K562 (cell line): ENCODE data around the gene AASDH. TPM values are rescaled to one million over a fixed set of nuclear protein-coding genes. Genes with fewer than 3 reads are reported as not detected.

ENCODE experiments used
- ATAC-seq: fragments of 200-7000 bp; cut with Tn5 transposase; 3 replicates; pipeline ENCODE4 v1.9.1; 2020; ENCODE audit warnings: moderate library complexity
- BruUV-seq: library from RNA; stranded (reverse); fragments of 400-500 nt; replicated peaks from 2 replicates; lab custom pipeline; 2021; lab: Mats Ljungman, UMichigan
- CTCF ChIA-PET: fragments of 300-600 bp; formaldehyde crosslinking; extraction: SDS; loops from one replicate; lab custom pipeline; 2021; ENCODE audit warnings: low intra/inter-chr PET ratio; lab: Yijun Ruan, JAX
- POLR2A ChIA-PET: fragments of 300-600, 350-650 bp; sonication (Branson Sonifier 250); formaldehyde crosslinking; extraction: SDS; loops from one replicate; lab custom pipeline; 2021; ENCODE audit warnings: antibody characterized with exemption, inconsistent platforms; lab: Yijun Ruan, JAX
- DNase-seq, 4 experiments: peaks; one replicate each; pipeline versions ENCODE4 v3.0.0 to v3.0.0-alpha.2; 2011 to 2018; ENCODE audit warnings: low spot score in 3 of 4, mixed read lengths in 3 of 4; ENCODE audit errors: extremely low read depth in 1 of 4
- FAIRE-seq: peaks from 2 replicates; lab custom pipeline; 2011; peaks lifted over from hg19 to GRCh38; lab: Jason Lieb, UNC
- H2AFZ ChIP-seq: 2 replicates; pipeline ENCODE4 v1.6.0; 2011; ENCODE audit warnings: low read depth, low read length, control low read depth, inconsistent platforms
- H3K27ac ChIP-seq: fragments of 200-600 bp; 3 replicates; pipeline ENCODE4 v1.8.0; 2011; ENCODE audit warnings: low read depth, mild to moderate bottlenecking, control low read depth, inconsistent platforms, low read length, moderate library complexity, mixed read lengths; ENCODE audit errors: extremely low read depth
- H3K27me3 ChIP-seq, 2 experiments: fragments of 300-600 bp in 1 of 2; 2 replicates in 1 of 2; 3 replicates in 1 of 2; pipeline versions ENCODE4 v1.6.0 to v1.8.0; 2011; ENCODE audit warnings: inconsistent platforms in 2 of 2, low read length in 2 of 2, mild to moderate bottlenecking in 1 of 2, mixed read lengths in 1 of 2, moderate library complexity in 1 of 2; ENCODE audit not compliant: control insufficient read depth in 2 of 2, insufficient read depth in 2 of 2
- H3K36me3 ChIP-seq: fragments of 300-600 bp; 3 replicates; pipeline ENCODE4 v1.8.0; 2011; ENCODE audit warnings: mild to moderate bottlenecking, low read length, inconsistent platforms; ENCODE audit not compliant: control insufficient read depth, insufficient read depth
- H3K4me1 ChIP-seq, 2 experiments: fragments of 200-600 bp in 1 of 2; replicated peaks in 1 of 2; 2 replicates in 1 of 2; 3 replicates in 1 of 2; pipeline versions ENCODE4 v1.5.1 to v1.8.0; 2011; ENCODE audit warnings: inconsistent platforms in 2 of 2, low read length in 2 of 2, mild to moderate bottlenecking in 1 of 2, mixed read lengths in 1 of 2, moderate library complexity in 1 of 2; ENCODE audit not compliant: control insufficient read depth in 2 of 2, insufficient read depth in 2 of 2
- H3K4me2 ChIP-seq: 2 replicates; pipeline ENCODE4 v1.6.1; 2011; ENCODE audit warnings: low read length, control low read depth, inconsistent platforms, mixed read lengths; ENCODE audit not compliant: insufficient read depth
- H3K4me3 ChIP-seq: fragments of 200-600 bp; sonication (generic), shearing (Covaris generic); 2 replicates; pipeline ENCODE4 v1.5.1; 2016; ENCODE audit warnings: control low read depth, inconsistent platforms
- H3K79me2 ChIP-seq: fragments of 200-600 bp; 3 replicates; pipeline ENCODE4 v1.8.0; 2011; ENCODE audit warnings: low read length, inconsistent platforms; ENCODE audit not compliant: control insufficient read depth, insufficient read depth
- H3K9ac ChIP-seq, 2 experiments: 2 replicates each; pipeline versions ENCODE4 v1.6.0 to v1.6.1; 2011; ENCODE audit warnings: low read depth in 2 of 2, low read length in 2 of 2, control low read depth in 1 of 2, inconsistent platforms in 1 of 2, mild to moderate bottlenecking in 1 of 2, mixed read lengths in 1 of 2; ENCODE audit not compliant: insufficient read depth in 1 of 2
- H3K9me1 ChIP-seq: one replicate; pipeline ENCODE4 v1.6.0; 2011; ENCODE audit warnings: inconsistent platforms, mild to moderate bottlenecking, low read length, moderate library complexity; ENCODE audit not compliant: control insufficient read depth, insufficient read depth
- H3K9me3 ChIP-seq: replicated peaks from 2 replicates; pipeline ENCODE4 v1.5.1; 2011; ENCODE audit warnings: low read depth, low read length, inconsistent platforms; ENCODE audit not compliant: control insufficient read depth, insufficient read depth
- H4K20me1 ChIP-seq: replicated peaks from 2 replicates; pipeline ENCODE4 v1.6.1; 2011; ENCODE audit warnings: low read length, inconsistent platforms, mixed read lengths; ENCODE audit not compliant: control insufficient read depth, insufficient read depth
- CBFA2T3 ChIP-seq: fragments of 450-650 bp; IDR thresholded peaks from 2 replicates; pipeline ENCODE4 v1.6.1; 2017
- EP400 ChIP-seq: fragments of 450-650 bp; IDR thresholded peaks from 2 replicates; pipeline ENCODE4 v1.6.1; 2017; ENCODE audit warnings: antibody characterized with exemption, mild to moderate bottlenecking, moderate library complexity
- HIVEP1 ChIP-seq: fragments of 250-450 bp; sonication (Bioruptor Pico); IDR thresholded peaks from 2 replicates; pipeline ENCODE4 v1.4.0; 2020; ENCODE audit warnings: mild to moderate bottlenecking
- NFE2L1 ChIP-seq: fragments of 450-650 bp; IDR thresholded peaks from 2 replicates; pipeline ENCODE4 v1.6.1; 2016; ENCODE audit warnings: missing genetic modification characterization, low read depth, mild to moderate bottlenecking, missing compliant biosample characterization, moderate library complexity, borderline replicate concordance
- PHF21A ChIP-seq: fragments of 450-650 bp; IDR thresholded peaks from 2 replicates; pipeline ENCODE4 v1.6.1; 2017; ENCODE audit warnings: low read depth, borderline replicate concordance
- ZNF197 ChIP-seq: fragments of 200-800 bp; sonication (Bioruptor generic); IDR thresholded peaks from 2 replicates; pipeline ENCODE4 v1.6.1; 2016; ENCODE audit warnings: low read depth, missing genetic modification characterization, missing compliant biosample characterization
- ZZZ3 ChIP-seq: fragments of 450-650 bp; IDR thresholded peaks from 2 replicates; pipeline ENCODE4 v1.6.1; 2016; ENCODE audit warnings: antibody characterized with exemption, mild to moderate bottlenecking, moderate library complexity
- WGBS: fragments of 100-300 bp; shearing (Covaris generic); methylation state at CpG from one replicate; pipeline ENCODE4 v1.1.6; 2016; ENCODE audit warnings: low coverage, mixed read lengths; ENCODE audit not compliant: insufficient coverage; ENCODE audit errors: missing lambda C conversion rate; 5-methylcytosine and 5-hydroxymethylcytosine counted together
- in situ Hi-C: fragments of 300-500 bp; cut with MboI; formaldehyde crosslinking; loops from 4 replicates; pipeline ENCODE4 v1.15.0; 2018; ENCODE audit warnings: inconsistent platforms, mixed read lengths
- intact Hi-C: fragments of 100-400 bp; cut with micrococcal nuclease; formaldehyde crosslinking; loops from 2 replicates; pipeline ENCODE4 v1.14.2; 2022
- polyA plus RNA-seq, 8 experiments: library from polyadenylated mRNA; depleted of rRNA in 4 of 8; stranded (reverse) in 5 of 8; unstranded in 3 of 8; fragments of >200 nt; fragmentation: Nextera tagmentation in 2 of 8; fragmentation: Illumina TruSeq in 1 of 8; extraction: Ambion mirVana in 2 of 8; extraction: Trizol in 1 of 8; gene quantifications; 2 replicates each; pipeline versions ENCODE4 v1.2.1 to v1.2.3, GENCODE V29; 2011 to 2014; ENCODE audit warnings: inconsistent platforms in 1 of 8, missing spikeins in 1 of 8
- total RNA-seq, 7 experiments: library from RNA; depleted of rRNA in 6 of 7; stranded (reverse); fragments of >200 nt in 6 of 7; fragmentation: Illumina TruSeq in 2 of 7; extraction: Trizol in 2 of 7; gene quantifications; 2 replicates each; pipeline versions ENCODE4 v1.2.1 to v1.2.3, GENCODE V29; 2011 to 2021; ENCODE audit warnings: low replicate concordance in 1 of 7
- TF ChIP-seq, protein P1 (sequence below): fragments of 250-450 bp; sonication (Bioruptor Pico); IDR thresholded peaks from 2 replicates; pipeline ENCODE4 v1.8.0; 2022; ENCODE audit warnings: inconsistent platforms, mild to moderate bottlenecking, moderate library complexity, borderline replicate concordance
- TF ChIP-seq, protein P2 (sequence below): fragments of 450-650 bp; IDR thresholded peaks from 2 replicates; pipeline ENCODE4 v1.6.1; 2017; ENCODE audit warnings: antibody characterized with exemption
- TF ChIP-seq, protein P3 (sequence below), 2 experiments: fragments of 450-650 bp in 1 of 2; sonication (generic) in 1 of 2; formaldehyde crosslinking; conservative IDR thresholded peaks; 2 replicates each; pipeline versions ENCODE4 v1.4.0 to v1.8.1; 2020 to 2022; ENCODE audit warnings: mild to moderate bottlenecking in 1 of 2, missing genetic modification reagents in 1 of 2
- TF ChIP-seq, protein P4 (sequence below): fragments of 250-450 bp; sonication (Bioruptor Pico); IDR thresholded peaks from 2 replicates; pipeline ENCODE4 v1.4.0; 2020; ENCODE audit warnings: mild to moderate bottlenecking
- TF ChIP-seq, protein P5 (sequence below): fragments of 450-650 bp; formaldehyde crosslinking; IDR thresholded peaks from 2 replicates; pipeline ENCODE4 v1.4.0; 2022; ENCODE audit warnings: mild to moderate bottlenecking, moderate library complexity

The AASDH gene
- total and polyA plus RNA-seq, 9 of the 15 experiments (the other 6 are each of a cell fraction or from before 2014, with no cell fraction given), result 8.6 to 29.7 (median 13.7) TPM

DNA sequence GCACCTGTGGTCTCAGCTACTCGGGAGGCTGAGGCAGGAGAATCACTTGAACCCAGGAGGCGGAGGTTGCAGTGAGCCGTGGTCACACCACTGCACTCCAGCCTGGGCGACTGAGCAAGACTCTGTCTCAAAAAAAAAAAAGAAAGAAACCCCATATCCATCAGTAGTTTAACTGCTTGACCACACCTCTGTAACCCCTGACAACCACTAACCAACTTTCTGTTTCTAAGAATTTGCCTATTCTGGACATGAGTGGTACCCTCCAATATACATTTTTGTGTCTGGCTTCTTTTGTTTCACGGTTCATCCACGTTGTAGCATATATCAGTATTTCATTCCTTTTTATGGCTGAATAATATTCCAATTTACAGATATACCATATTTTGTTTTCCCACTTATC, 39.0 kb upstream of the AASDH start (continued):
- no peak for TF ChIP-seq HIVEP1 (CRISPR knock-in tag)

DNA sequence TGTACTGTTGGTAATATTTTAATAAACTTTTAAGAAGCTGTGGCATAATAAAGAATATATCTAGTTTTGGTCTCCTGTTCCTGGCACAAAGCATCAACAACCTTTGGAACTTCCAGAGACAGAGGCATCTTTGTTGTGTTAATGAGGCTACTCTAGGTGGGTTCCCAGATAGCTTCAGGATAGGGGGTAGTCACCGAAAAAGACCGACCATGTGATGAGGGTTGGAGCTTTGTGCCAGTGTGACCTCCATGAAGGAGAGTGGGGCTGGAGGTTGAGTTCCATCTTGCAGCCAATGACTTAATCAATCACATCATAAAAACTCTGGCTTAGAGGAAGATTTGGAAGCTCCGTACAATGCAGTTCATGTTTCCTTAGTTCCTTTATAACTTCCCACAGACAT, 38.2 kb upstream of the AASDH start:
- H3K27me3 ChIP-seq, result no peaks in the 10 kb centered on the region
- in situ Hi-C loops, result no loop called here
- intact Hi-C loops, result no loop called here
- no peak overlapping the region for H3K9ac ChIP-seq
- peaks cover 10% of the 10 kb centered on the region; the same call in 1 of the 2 replicates for H4K20me1 ChIP-seq
- TF ChIP-seq, protein P1, sequence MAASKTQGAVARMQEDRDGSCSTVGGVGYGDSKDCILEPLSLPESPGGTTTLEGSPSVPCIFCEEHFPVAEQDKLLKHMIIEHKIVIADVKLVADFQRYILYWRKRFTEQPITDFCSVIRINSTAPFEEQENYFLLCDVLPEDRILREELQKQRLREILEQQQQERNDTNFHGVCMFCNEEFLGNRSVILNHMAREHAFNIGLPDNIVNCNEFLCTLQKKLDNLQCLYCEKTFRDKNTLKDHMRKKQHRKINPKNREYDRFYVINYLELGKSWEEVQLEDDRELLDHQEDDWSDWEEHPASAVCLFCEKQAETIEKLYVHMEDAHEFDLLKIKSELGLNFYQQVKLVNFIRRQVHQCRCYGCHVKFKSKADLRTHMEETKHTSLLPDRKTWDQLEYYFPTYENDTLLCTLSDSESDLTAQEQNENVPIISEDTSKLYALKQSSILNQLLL (CRISPR knock-in tag), result no peak
- TF ChIP-seq ZNF197 (CRISPR knock-in tag), result no peak
- TF ChIP-seq EP400, result no peak
- no peak for TF ChIP-seq ZZZ3
- TF ChIP-seq, protein P2, sequence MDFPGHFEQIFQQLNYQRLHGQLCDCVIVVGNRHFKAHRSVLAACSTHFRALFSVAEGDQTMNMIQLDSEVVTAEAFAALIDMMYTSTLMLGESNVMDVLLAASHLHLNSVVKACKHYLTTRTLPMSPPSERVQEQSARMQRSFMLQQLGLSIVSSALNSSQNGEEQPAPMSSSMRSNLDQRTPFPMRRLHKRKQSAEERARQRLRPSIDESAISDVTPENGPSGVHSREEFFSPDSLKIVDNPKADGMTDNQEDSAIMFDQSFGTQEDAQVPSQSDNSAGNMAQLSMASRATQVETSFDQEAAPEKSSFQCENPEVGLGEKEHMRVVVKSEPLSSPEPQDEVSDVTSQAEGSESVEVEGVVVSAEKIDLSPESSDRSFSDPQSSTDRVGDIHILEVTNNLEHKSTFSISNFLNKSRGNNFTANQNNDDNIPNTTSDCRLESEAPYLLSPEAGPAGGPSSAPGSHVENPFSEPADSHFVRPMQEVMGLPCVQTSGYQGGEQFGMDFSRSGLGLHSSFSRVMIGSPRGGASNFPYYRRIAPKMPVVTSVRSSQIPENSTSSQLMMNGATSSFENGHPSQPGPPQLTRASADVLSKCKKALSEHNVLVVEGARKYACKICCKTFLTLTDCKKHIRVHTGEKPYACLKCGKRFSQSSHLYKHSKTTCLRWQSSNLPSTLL, result no peak
- TF ChIP-seq, protein P3, sequence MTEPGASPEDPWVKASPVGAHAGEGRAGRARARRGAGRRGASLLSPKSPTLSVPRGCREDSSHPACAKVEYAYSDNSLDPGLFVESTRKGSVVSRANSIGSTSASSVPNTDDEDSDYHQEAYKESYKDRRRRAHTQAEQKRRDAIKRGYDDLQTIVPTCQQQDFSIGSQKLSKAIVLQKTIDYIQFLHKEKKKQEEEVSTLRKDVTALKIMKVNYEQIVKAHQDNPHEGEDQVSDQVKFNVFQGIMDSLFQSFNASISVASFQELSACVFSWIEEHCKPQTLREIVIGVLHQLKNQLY (CRISPR knock-in tag; conservative IDR thresholded peaks at IDR 0.05), result no peak
- TF ChIP-seq, protein P4, sequence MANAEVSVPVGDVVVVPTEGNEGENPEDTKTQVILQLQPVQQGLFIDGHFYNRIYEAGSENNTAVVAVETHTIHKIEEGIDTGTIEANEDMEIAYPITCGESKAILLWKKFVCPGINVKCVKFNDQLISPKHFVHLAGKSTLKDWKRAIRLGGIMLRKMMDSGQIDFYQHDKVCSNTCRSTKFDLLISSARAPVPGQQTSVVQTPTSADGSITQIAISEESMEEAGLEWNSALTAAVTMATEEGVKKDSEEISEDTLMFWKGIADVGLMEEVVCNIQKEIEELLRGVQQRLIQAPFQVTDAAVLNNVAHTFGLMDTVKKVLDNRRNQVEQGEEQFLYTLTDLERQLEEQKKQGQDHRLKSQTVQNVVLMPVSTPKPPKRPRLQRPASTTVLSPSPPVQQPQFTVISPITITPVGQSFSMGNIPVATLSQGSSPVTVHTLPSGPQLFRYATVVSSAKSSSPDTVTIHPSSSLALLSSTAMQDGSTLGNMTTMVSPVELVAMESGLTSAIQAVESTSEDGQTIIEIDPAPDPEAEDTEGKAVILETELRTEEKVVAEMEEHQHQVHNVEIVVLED (CRISPR knock-in tag), result no peak
- TF ChIP-seq, protein P5, sequence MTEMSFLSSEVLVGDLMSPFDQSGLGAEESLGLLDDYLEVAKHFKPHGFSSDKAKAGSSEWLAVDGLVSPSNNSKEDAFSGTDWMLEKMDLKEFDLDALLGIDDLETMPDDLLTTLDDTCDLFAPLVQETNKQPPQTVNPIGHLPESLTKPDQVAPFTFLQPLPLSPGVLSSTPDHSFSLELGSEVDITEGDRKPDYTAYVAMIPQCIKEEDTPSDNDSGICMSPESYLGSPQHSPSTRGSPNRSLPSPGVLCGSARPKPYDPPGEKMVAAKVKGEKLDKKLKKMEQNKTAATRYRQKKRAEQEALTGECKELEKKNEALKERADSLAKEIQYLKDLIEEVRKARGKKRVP (CRISPR knock-in tag), result no peak
- TF ChIP-seq PHF21A, result no peak
- no peak for TF ChIP-seq NFE2L1 (tag)
- TF ChIP-seq CBFA2T3, result no peak
- peaks cover 0 to 9% of the 10 kb centered on the region in 2 experiments; a peak in 3 of 5 replicates for H3K4me1 ChIP-seq
- H2AFZ ChIP-seq, result no peak overlapping the region
- ChIA-PET CTCF (interaction anchor here (0.6 to 1.6 kb wide), 3 partner anchors 119 to 375 kb away, joined by 3 to 6 read pairs (median 4); no protein-coding TSS in a partner anchor), POLR2A (interaction anchor here (1.1 to 1.2 kb wide), 2 partner anchors 11 to 41 kb away, joined by 3 to 5 read pairs; partner anchors contain the start of gene PAICS)
- no peaks in the 10 kb centered on the region for H3K9me3 ChIP-seq
- BruUV-seq, result no TSS peak
- DNase-seq (no peak), FAIRE-seq (no peak), ATAC-seq (peak; percentile 32)
- H3K27ac ChIP-seq, result no peak overlapping the region
- H3K79me2 ChIP-seq, result peaks cover 100% of the 10 kb centered on the region
- peaks cover 38% of the 10 kb centered on the region; the same call in 2 of the 3 replicates for H3K36me3 ChIP-seq
- no peaks in the 10 kb centered on the region for H3K9me1 ChIP-seq
- H3K4me3 ChIP-seq, result no peak overlapping the region
- 63% methylated on average over 3 of the region's 3 CpGs for WGBS
- H3K4me2 ChIP-seq, result no peak overlapping the region
